GM18858 (cell line): ENCODE results near the gene LCP2.

Source experiments
- ATAC-seq: cut with Tn5 transposase; IDR thresholded peaks from one replicate; pipeline ENCODE4 v1.9.1; 2021; ENCODE audit not compliant: unreplicated experiment

LCP2 gene

GRCh38 chr5:170220191-170220590, 77.4 kb downstream of the LCP2 start:
- no peak for ATAC-seq

GRCh38 chr5:170219615-170220014, 78.0 kb downstream of the LCP2 start:
- no peak for ATAC-seq

- no peak for ATAC-seq
These were observed 78.9 kb downstream of the LCP2 start for GRCh38 chr5:170218726-170219125.

GRCh38 chr5:170217831-170218230, 79.7 kb downstream of the LCP2 start:
- no peak for ATAC-seq

GRCh38 chr5:170216257-170216864, 81.2 kb downstream of the LCP2 start:
- ATAC-seq, result no peak

GRCh38 chr5:170211575-170212334, 85.8 kb downstream of the LCP2 start:
- ATAC-seq, result no peak

- no peak for ATAC-seq
These were observed 90.6 kb downstream of the LCP2 start for GRCh38 chr5:170206958-170207357.

- no peak for ATAC-seq
These were observed 91.4 kb downstream of the LCP2 start for GRCh38 chr5:170206216-170206615.

- ATAC-seq, result no peak
These were observed 93.4 kb downstream of the LCP2 start for GRCh38 chr5:170204202-170204601.

- ATAC-seq, result no peak
These were observed 95.5 kb downstream of the LCP2 start for GRCh38 chr5:170202117-170202516.

GRCh38 chr5:170201311-170201710, 96.3 kb downstream of the LCP2 start:
- no peak for ATAC-seq

GRCh38 chr5:170200876-170201275, 96.7 kb downstream of the LCP2 start:
- no peak for ATAC-seq
